SHP77 treated with DMSO at 0.1 percent for 48 hours (cell line): ENCODE results near the gene SYNC.
"Not testable (repeated sequence)": the region's sequence is repeated elsewhere in the genome, so short reads cannot be mapped to it uniquely, and the experiment has no call there.

Experiments
- DNase-seq: peaks from one replicate; lab custom pipeline; 2025; lab: John Stamatoyannopoulos, UW

SYNC gene

DNA sequence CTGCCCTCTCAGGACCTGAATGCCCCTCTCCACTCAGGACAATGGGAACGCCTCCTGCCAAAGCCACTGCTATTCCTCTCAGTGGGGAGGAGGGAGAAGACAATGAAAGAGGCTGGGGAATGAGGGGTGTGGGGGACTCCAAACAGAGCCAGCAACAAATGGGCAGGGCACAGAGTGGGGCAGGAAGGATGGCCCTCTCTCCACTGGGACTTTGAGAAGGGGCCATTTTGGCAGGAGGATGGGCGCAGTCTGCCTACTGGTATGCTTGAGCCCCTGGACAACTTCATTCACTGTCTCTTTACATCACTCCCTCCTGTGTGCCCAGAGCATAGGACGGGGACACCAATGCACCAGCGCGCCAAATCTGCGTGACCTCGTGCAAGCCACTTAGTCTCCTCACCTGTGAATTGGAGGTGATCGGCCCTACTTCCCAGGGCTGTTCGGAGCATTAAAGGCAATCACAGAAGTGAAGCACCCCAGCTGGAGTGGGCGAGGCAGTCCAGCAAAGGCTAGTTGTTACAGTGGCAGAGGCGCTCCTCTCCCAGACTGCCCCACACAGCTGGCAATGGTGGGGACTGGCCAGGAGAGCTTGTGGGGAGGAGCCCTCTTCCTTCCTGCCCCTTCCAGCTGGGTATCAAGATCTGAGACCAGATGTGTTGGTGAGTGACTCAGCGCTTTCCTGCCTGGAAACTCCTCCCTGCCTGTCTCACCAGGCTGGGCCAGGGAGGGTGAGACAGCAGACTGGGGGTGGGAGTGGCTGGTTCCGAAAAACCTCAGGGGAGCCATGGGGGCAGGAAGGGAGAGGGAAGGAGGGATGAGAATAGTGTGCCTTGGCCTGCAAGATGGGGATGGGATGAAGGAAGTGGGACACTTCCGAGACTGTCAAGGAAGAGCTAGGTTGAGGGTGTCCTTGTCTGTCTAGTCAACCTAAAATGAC, 22.4 kb upstream of the SYNC start:
- DNase-seq = peak; percentile 25

GRCh38 chr1:32719681-32720275, 17.2 kb upstream of the SYNC start:
- no peak for DNase-seq

DNA sequence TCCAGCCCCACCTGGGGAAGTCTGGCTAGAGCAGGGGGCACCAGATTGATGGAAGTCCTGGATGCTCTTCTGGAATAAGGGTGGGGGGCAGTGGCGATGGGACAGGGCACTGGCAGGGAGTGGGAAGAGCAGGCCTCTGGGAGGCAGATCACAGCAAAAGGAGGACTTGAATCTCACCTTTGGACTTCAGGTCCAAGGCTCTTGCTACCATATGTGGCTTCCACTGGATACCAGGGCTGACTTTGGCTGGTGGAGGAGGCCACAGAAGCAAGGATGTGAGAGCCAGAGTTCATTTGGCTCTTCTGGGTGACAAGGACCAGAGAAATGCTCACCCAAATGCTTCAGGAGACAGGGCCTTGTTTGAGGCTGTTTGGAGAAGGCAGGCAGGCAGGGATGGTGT, 16.0 kb upstream of the SYNC start:
- DNase-seq = no peak

DNA sequence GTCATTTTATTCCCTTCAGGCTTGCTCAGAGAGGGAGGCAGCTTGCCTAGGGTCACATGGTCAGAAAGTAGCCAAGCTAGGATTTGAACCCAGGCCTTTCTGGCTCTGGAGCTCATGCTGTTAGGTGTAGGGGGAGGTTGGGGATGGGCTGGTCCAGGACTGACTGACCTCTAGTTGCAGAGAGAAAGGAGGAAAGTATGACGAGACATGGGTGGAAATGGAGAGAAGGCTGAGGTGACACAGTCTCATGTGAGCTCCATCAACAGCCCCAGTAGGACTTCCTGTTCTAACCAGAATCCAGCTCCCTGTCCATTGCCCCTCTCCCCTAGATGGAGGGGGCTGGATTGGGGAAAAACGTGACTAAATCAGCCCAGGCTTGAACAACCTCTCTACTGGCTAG, 15.5 kb upstream of the SYNC start:
- DNase-seq = no peak

DNA sequence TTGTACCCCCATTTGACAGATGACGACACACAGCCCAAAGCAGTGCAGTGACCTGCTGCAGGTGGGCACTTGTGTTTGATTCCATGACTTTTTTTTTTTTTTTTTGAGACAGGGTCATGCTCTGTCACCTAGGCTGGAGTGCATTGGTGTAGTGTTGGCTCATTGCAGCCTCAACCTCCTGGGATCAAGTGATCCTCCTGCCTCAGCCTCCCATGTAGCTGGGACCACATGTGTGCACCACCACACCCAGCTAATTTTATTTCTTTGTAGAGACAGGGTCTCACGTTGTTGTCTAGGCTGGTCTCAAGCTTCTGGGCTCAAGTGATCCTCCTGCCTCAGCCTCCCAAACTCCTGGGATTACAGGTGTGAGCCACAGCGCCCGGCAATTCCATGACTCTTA, 14.9 kb upstream of the SYNC start:
- DNase-seq = no peak

GRCh38 chr1:32716312-32717148, 14.0 kb upstream of the SYNC start:
- peak; percentile 55 for DNase-seq

DNA sequence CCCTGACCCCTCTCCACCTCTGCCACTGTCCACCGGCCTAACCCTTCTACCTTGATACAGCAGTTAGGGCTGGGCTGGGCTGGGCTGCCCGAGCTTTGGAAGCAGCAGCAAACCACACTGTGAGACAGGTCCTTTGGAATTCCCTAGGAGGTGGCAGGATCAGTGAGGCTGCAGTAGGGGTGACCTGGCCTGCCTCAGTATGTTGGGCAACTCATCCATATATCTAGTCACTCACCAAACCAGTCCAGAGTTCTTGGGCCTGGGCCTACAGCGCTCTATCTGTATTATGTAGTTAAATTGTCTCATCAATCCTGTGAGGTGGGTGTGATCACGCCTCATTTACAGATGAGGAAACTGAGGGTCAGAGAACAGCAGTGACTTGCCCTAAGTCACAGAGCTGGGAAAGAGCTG, 13.3 kb upstream of the SYNC start:
- no peak for DNase-seq

GRCh38 chr1:32714277-32714676, 11.7 kb upstream of the SYNC start:
- DNase-seq = no peak

DNA sequence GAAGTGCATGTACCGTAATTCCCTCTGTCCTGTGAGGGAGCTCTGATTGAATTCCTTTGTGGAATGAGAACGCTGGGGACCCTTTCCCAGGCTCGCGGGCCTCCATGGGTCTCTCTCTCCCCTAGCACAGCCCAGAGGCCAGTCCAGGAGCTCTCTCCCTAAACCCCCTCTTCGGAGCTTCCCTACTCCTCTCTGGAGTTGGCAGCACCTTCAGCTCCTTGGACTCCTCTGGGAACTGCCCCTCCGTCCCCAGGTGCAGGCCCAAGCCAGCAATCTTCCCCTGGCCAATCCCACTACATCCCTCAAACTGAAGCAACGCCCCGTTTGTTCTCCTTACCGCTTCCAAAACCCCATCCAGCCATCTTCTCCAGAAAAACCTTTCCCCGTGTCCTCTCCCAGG, 10.5 kb upstream of the SYNC start:
- DNase-seq = no peak

- DNase-seq = not testable (repeated sequence)
Measured at GRCh38 chr1:32711221-32711620, 8.7 kb upstream of the SYNC start.

GRCh38 chr1:32709476-32709875, 6.9 kb upstream of the SYNC start:
- DNase-seq = no peak

GRCh38 chr1:32709075-32709474, 6.5 kb upstream of the SYNC start:
- no peak for DNase-seq

- DNase-seq = no peak
Measured at GRCh38 chr1:32706491-32706890, 3.9 kb upstream of the SYNC start.

DNA sequence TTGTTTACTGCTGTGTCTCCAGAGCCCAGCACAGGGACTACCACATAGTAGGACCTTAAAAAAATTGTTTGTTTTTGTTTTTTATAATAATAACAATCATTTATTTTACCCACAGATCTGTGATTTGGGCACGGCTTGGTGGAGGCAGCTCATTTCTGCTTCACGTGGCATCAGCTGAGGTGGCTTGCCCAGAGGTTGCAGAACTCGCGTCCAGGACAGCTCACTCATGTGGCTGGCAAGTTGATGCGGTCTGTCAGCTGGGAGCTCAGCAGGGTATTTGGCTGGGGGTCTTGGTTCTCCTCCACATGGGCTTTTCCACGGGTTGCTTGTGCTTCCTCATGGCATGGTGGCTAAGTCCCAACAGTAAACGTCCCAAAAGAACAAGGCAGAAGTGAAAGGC, 2.9 kb upstream of the SYNC start:
- DNase-seq = no peak

- DNase-seq = no peak
Measured at GRCh38 chr1:32703479-32704291, 1.1 kb upstream of the SYNC start.

DNA sequence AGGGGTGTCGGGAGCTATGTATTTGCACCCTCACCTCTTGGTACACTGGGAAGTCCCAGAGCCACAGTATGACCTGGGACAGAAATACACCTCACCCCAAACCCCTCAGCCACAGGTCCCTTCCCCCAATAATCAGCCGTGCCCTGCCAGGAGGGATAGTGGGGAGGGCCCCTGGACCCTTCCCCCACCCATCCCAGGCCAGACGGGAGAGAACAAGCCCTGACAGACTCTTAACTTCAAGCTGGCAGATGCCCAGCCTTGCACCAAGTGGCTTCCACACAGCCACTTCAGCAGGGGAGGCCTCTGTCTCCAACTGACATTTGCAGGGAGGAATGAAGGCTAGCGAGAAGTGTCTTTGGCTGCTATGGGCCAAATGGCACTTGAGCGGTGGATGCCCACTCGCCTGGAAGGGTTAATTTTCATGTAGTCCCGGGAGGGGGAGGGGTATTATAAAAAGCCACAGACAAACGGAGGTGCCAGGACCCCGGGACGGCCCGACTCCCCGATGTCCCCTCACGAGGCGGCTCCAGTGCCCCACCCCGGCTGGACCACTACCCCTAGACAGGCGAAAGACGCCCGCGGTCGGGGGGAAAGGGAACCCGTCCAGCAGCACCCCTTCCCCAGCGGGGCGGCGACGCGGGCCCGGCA, 495 bp downstream of the SYNC start:
- no peak for DNase-seq

GRCh38 chr1:32701421-32701911, 1.1 kb downstream of the SYNC start:
- no peak for DNase-seq

DNA sequence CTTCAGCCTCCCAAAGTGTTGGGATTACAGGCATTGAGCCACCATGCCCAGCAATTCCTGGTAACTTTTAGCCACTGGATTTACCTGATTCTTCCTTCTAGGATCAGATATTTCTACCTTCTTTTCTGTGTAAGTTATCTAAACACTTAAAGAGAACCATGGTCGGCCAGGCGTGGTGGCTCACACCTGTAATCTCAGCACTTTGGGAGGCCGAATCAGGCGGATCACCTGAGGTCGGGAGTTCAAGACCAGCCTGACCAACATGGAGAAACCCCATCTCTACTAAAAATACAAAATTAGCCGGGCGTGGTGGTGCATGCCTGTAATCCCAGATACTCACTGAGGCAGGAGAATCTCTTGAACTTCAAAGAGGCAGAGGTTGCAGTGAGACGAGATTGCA, 5.6 kb downstream of the SYNC start:
- not testable (repeated sequence) for DNase-seq

- DNase-seq = no peak
Measured at GRCh38 chr1:32696041-32696440, 6.5 kb downstream of the SYNC start.

- DNase-seq = no peak
Measured at GRCh38 chr1:32695098-32695904, 7.3 kb downstream of the SYNC start.
